Measurements from ENCODE around the gene BEAN1. TPM values are rescaled to one million over a fixed set of nuclear protein-coding genes. Genes with fewer than 3 reads are reported as not detected.

BEAN1 gene
- total RNA-seq, 1 donor from 2014 or later: 1.2 TPM

DNA sequence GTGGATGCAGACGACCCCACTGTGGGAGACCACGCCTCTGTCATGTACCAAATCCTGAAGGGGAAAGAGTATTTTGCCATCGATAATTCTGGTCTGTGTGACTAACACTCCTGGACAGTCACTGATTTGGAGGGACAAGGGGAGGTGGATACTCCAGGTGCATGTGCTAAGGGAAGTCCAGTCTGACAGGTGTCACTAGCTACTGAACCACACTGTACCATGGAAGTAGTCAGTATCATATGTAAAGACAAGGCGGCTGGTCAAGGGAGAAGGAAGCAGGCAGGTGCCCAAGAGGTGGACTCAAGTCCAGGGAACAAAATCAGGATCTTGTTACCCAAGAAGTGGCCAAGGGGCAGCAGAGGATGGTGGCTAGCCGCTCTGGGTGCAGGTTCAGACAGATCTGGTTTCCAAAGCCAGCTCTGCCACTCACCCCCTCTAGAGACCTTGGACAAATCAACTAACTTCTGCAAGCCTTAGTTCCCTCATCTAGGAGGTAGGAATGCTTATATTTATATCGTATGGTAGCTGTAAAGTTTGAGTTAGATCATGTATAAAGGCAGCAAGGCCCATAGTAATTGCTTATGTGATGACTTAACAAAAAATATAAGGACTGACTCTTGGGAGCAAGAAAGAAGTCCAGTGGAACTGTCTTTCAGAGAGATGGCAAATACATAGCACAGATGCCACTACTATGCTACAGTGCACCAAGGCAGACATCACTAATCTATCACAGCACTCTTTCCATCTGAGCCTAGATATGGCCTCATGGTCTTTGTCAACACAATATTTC, 38.5 kb upstream of the BEAN1 start:
- no peak overlapping the region for H3K27ac Mint-ChIP-seq (ENCODE audit: unreplicated experiment)
- DNase-seq (ENCODE audit: low read depth) (no peak), FAIRE-seq (no peak)
- Histone ChIP-seq H3K9me3 (ENCODE audit: insufficient read depth, low read depth, low read length) (no peaks in the 10 kb centered on the region), H3K9ac (ENCODE audit: low read length) (no peak overlapping the region), H3K36me3 (ENCODE audit: insufficient read depth, low read length) (no peaks in the 10 kb centered on the region), H4K20me1 (ENCODE audit: insufficient read depth, low read length) (no peaks in the 10 kb centered on the region), H3K27ac (ENCODE audit: low read depth, low read length) (no peak overlapping the region), H3K4me1 (ENCODE audit: insufficient read depth, low read length) (peaks cover 3% of the 10 kb centered on the region), H3K27me3 (ENCODE audit: insufficient read depth, low read length) (no peaks in the 10 kb centered on the region), H3K4me3 (ENCODE audit: insufficient read depth, low read depth, low read length) (no peak overlapping the region), H3K4me2 (ENCODE audit: low read length) (no peak overlapping the region), H2AFZ (ENCODE audit: low read depth, low read length) (no peak overlapping the region), H3K79me2 (ENCODE audit: insufficient read depth, low read length) (no peaks in the 10 kb centered on the region)
- no peaks in the 10 kb centered on the region for H3K27me3 Mint-ChIP-seq (ENCODE audit: low read depth, unreplicated experiment)
- peaks cover 2% of the 10 kb centered on the region for H3K9me3 Mint-ChIP-seq (ENCODE audit: unreplicated experiment)
- no peak overlapping the region for H3K4me3 Mint-ChIP-seq (ENCODE audit: unreplicated experiment)
- TF ChIP-seq EZH2 (IDR thresholded peaks at IDR 0.05; ENCODE audit: insufficient read depth, low read length) (no peak), CTCF (IDR thresholded peaks at IDR 0.05; ENCODE audit: insufficient read depth, low read depth, low read length) (no peak)
- H3K36me3 Mint-ChIP-seq (ENCODE audit: low read depth, unreplicated experiment): no peaks in the 10 kb centered on the region
- H3K4me1 Mint-ChIP-seq (ENCODE audit: low read depth, unreplicated experiment): peaks cover 3% of the 10 kb centered on the region

GRCh38 chr16:66389256-66390176, 37.6 kb upstream of the BEAN1 start:
- Histone ChIP-seq H3K27ac (ENCODE audit: low read depth, low read length) (no peak overlapping the region), H3K4me1 (ENCODE audit: insufficient read depth, low read length) (no peaks in the 10 kb centered on the region), H4K20me1 (ENCODE audit: insufficient read depth, low read length) (no peaks in the 10 kb centered on the region), H2AFZ (ENCODE audit: low read depth, low read length) (no peak overlapping the region), H3K9me3 (ENCODE audit: insufficient read depth, low read depth, low read length) (no peaks in the 10 kb centered on the region), H3K27me3 (ENCODE audit: insufficient read depth, low read length) (no peaks in the 10 kb centered on the region), H3K4me3 (ENCODE audit: insufficient read depth, low read depth, low read length) (no peak overlapping the region), H3K4me2 (ENCODE audit: low read length) (no peak overlapping the region), H3K36me3 (ENCODE audit: insufficient read depth, low read length) (no peaks in the 10 kb centered on the region), H3K9ac (ENCODE audit: low read length) (no peak overlapping the region), H3K79me2 (ENCODE audit: insufficient read depth, low read length) (no peaks in the 10 kb centered on the region)
- Mint-ChIP-seq H3K9me3 (ENCODE audit: unreplicated experiment) (peaks cover 2% of the 10 kb centered on the region), H3K36me3 (ENCODE audit: low read depth, unreplicated experiment) (no peaks in the 10 kb centered on the region), H3K27ac (ENCODE audit: unreplicated experiment) (no peak overlapping the region), H3K4me1 (ENCODE audit: low read depth, unreplicated experiment) (no peaks in the 10 kb centered on the region), H3K27me3 (ENCODE audit: low read depth, unreplicated experiment) (no peaks in the 10 kb centered on the region), H3K4me3 (ENCODE audit: unreplicated experiment) (no peak overlapping the region)
- no peak for TF ChIP-seq CTCF (IDR thresholded peaks at IDR 0.05; ENCODE audit: insufficient read depth, low read depth, low read length)
- no peak for TF ChIP-seq EZH2 (IDR thresholded peaks at IDR 0.05; ENCODE audit: insufficient read depth, low read length)
- DNase-seq (ENCODE audit: low read depth) (no peak), FAIRE-seq (no peak)

All from astrocyte (in vitro differentiated cells and primary cell).